ENCODE results near the gene RALB. TPM values are rescaled to one million over a fixed set of nuclear protein-coding genes. Genes with fewer than 3 reads are reported as not detected.

Gene RALB
- total RNA-seq, 1 experiment from 2014 or later, result 17.1 TPM

- TF ChIP-seq NR3C1 (CRISPR knock-in tag; conservative IDR thresholded peaks at IDR 0.05; ENCODE audit: low read depth), result no peak
- TF ChIP-seq E2F1 (CRISPR knock-in tag; IDR thresholded peaks at IDR 0.05), result no peak
- TF ChIP-seq AR (CRISPR knock-in tag; IDR thresholded peaks at IDR 0.05), result no peak
- TF ChIP-seq ZNF423 (CRISPR knock-in tag; IDR thresholded peaks at IDR 0.05), result peak; percentile 52; the same call in 1 of the 2 replicates
- TF ChIP-seq PRDM15 (CRISPR knock-in tag; IDR thresholded peaks at IDR 0.05), result no peak
Observed at GRCh38 chr2:120253021-120253882, 600 bp downstream of the RALB start (continued).

- peaks cover 8% of the 10 kb centered on the region for H3K9me3 Mint-ChIP-seq
- ChIA-PET POLR2A (no interaction called here), CTCF (interaction anchor here (1.1 to 3.4 kb wide), 2 partner anchors 29 to 59 kb away, joined by 4 to 34 read pairs; no protein-coding TSS in a partner anchor)
- ATAC-seq (no peak), DNase-seq (ENCODE audit: low spot score) (no peak)
- no peak for TF ChIP-seq ZNF281 (CRISPR knock-in tag; IDR thresholded peaks at IDR 0.05)
- TF ChIP-seq NFYB (CRISPR knock-in tag; conservative IDR thresholded peaks at IDR 0.05; ENCODE audit: low read depth), result no peak
- TF ChIP-seq JUN (CRISPR knock-in tag; IDR thresholded peaks at IDR 0.05), result no peak
- TF ChIP-seq ATF2 (CRISPR knock-in tag; IDR thresholded peaks at IDR 0.05; ENCODE audit: borderline replicate concordance, low read depth), result no peak
- no peak for TF ChIP-seq HMGA2 (CRISPR knock-in tag; IDR thresholded peaks at IDR 0.05)
- H3K4me1 Mint-ChIP-seq, result peaks cover 35% of the 10 kb centered on the region
- H3K36me3 Mint-ChIP-seq, result peaks cover 8% of the 10 kb centered on the region
- peak overlapping the region; percentile 81 for H3K4me3 Mint-ChIP-seq
- H3K27ac Mint-ChIP-seq, result no peak overlapping the region
- peaks cover 54% of the 10 kb centered on the region for H3K27me3 Mint-ChIP-seq (ENCODE audit: low read depth)
Observed at GRCh38 chr2:120254178-120254577, 1.5 kb downstream of the RALB start.
